ENCODE data around the gene TIGD7.

DNA sequence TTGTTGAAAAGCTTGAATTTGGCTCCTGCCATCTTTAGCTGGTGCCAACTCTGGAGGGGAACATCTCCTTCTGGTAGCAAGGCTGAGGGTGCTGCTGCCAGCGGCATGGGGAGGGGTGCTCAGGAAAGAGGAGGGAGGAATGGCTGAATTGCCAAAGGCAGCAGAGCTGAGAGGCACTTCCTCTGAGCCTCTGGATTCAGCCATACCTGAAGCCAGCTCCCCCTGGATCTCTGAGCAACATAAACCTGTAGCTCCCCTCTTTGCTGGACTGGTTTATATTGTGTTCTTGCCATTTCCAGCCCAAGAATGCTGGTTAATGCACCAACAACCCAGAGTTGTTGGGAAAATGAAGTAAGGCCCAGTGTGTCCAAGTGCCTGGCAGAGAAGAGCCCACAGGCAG, 56.2 kb downstream of the TIGD7 start:
- TF ChIP-seq, protein P1, sequence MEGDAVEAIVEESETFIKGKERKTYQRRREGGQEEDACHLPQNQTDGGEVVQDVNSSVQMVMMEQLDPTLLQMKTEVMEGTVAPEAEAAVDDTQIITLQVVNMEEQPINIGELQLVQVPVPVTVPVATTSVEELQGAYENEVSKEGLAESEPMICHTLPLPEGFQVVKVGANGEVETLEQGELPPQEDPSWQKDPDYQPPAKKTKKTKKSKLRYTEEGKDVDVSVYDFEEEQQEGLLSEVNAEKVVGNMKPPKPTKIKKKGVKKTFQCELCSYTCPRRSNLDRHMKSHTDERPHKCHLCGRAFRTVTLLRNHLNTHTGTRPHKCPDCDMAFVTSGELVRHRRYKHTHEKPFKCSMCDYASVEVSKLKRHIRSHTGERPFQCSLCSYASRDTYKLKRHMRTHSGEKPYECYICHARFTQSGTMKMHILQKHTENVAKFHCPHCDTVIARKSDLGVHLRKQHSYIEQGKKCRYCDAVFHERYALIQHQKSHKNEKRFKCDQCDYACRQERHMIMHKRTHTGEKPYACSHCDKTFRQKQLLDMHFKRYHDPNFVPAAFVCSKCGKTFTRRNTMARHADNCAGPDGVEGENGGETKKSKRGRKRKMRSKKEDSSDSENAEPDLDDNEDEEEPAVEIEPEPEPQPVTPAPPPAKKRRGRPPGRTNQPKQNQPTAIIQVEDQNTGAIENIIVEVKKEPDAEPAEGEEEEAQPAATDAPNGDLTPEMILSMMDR (conservative IDR thresholded peaks at IDR 0.05 in 1 of 2, IDR thresholded peaks at IDR 0.05 in 1 of 2; ENCODE audit: extremely low read depth in 1 of 2, insufficient read depth in 1 of 2, low read depth in 1 of 2, low read length in 2 of 2): no peak
- TF ChIP-seq EZH2 (IDR thresholded peaks at IDR 0.05; ENCODE audit: borderline replicate concordance, low read length): no peak
